Sigmoid colon (tissue), 4 donors: ENCODE data around the gene MGAT5.

Experiments used
- EP300 ChIP-seq, 4 donors: sonication (generic); formaldehyde crosslinking; IDR thresholded peaks; one replicate each; pipeline ENCODE4 v1.6.1; 2017; ENCODE audit warnings: antibody characterized with exemption in 4 of 4
- TF ChIP-seq, protein P1 (sequence below), 4 experiments: fragments of 450-650 bp in 3 of 4; fragments of 200-600 bp in 1 of 4; IDR thresholded peaks; one replicate each; pipeline ENCODE4 v1.5.1; 2016 to 2019; ENCODE audit warnings: antibody characterized with exemption in 4 of 4, mild to moderate bottlenecking in 3 of 4, moderate library complexity in 2 of 4

DNA sequence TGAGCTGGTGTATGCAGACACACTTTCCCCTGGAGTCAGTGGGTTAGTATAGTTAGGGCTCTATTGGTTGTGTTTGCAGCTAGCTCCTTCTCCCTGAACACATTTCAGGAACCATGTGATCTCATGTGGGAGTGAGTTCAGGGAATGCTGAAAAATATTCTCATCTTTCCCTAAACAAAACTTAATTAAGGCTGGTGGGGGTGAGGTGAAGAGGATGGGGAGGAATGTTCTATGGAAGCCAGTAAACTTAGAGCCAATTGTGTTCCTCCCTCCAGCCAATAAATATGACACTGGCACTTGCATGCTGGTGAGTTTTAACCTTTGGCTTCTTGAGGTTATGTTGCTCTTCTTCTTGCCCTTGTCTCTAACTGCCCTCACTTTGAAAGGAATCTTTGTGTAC is 952 bp downstream of the MGAT5 start:
- TF ChIP-seq, protein P1, sequence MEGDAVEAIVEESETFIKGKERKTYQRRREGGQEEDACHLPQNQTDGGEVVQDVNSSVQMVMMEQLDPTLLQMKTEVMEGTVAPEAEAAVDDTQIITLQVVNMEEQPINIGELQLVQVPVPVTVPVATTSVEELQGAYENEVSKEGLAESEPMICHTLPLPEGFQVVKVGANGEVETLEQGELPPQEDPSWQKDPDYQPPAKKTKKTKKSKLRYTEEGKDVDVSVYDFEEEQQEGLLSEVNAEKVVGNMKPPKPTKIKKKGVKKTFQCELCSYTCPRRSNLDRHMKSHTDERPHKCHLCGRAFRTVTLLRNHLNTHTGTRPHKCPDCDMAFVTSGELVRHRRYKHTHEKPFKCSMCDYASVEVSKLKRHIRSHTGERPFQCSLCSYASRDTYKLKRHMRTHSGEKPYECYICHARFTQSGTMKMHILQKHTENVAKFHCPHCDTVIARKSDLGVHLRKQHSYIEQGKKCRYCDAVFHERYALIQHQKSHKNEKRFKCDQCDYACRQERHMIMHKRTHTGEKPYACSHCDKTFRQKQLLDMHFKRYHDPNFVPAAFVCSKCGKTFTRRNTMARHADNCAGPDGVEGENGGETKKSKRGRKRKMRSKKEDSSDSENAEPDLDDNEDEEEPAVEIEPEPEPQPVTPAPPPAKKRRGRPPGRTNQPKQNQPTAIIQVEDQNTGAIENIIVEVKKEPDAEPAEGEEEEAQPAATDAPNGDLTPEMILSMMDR (IDR thresholded peaks at IDR 0.05), result no peak
- TF ChIP-seq EP300 (IDR thresholded peaks at IDR 0.05), result no peak
